HCT116 (cell line): Measurements from ENCODE around the gene RBCK1. TPM values are rescaled to one million over a fixed set of nuclear protein-coding genes. Genes with fewer than 3 reads are reported as not detected.

ENCODE experiments used
- ATAC-seq: fragments of 200-7000 bp; cut with Tn5 transposase; 2 replicates; pipeline ENCODE4 v1.9.1; 2020; ENCODE audit warnings: mild to moderate bottlenecking, moderate library complexity
- BruUV-seq: library from RNA; stranded (reverse); fragments of 400-500 nt; replicated peaks from 2 replicates; lab custom pipeline; 2021; lab: Mats Ljungman, UMichigan
- CTCF ChIA-PET: fragments of 300-600 bp; sonication (Branson Sonifier 250); formaldehyde crosslinking; loops from one replicate; lab custom pipeline; 2021; ENCODE audit warnings: antibody characterized with exemption; lab: Charles Lee
- POLR2A ChIA-PET: fragments of 300-600, 350-600 bp; sonication (Branson Sonifier 250); formaldehyde crosslinking; loops from one replicate; lab custom pipeline; 2021; ENCODE audit warnings: antibody characterized with exemption; lab: Charles Lee
- RAD21 ChIA-PET, 2 experiments: fragments of 300-600 bp; sonication (Branson Sonifier 250); formaldehyde crosslinking; loops; one replicate each; lab custom pipeline; 2023; ENCODE audit warnings: low total read pairs in 2 of 2; ENCODE audit not compliant: uncharacterized antibody in 2 of 2, unreplicated experiment in 2 of 2, low non-redundant PET in 1 of 2; lab: Charles Lee
- DNase-seq: peaks from one replicate; pipeline ENCODE4 v3.0.0-alpha.2; 2010; ENCODE audit warnings: low read depth, low spot score
- H2AFZ ChIP-seq: fragments of 200-600 bp; shearing (Covaris generic), sonication (generic); 2 replicates; pipeline ENCODE4 v1.6.1; 2017; ENCODE audit warnings: low read depth, mixed run types, mixed read lengths, antibody characterized with exemption, low read length; ENCODE audit not compliant: poor library complexity, severe bottlenecking
- H3K27ac ChIP-seq: 2 replicates; pipeline ENCODE4 v1.5.1; 2012; ENCODE audit warnings: low read depth, low read length
- H3K27me3 ChIP-seq: fragments of 200-600 bp; sonication (generic); 2 replicates; pipeline ENCODE4 v1.6.1; 2016; ENCODE audit warnings: mixed run types, low read length, mixed read lengths; ENCODE audit not compliant: insufficient read depth
- H3K36me3 ChIP-seq, 2 experiments: fragments of 200-500 bp in 1 of 2; fragments of 200-600 bp in 1 of 2; sonication (Bioruptor generic) in 1 of 2; sonication (generic) in 1 of 2; 2 replicates each; pipeline versions ENCODE4 v1.5.1 to v1.6.1; 2014 to 2016; ENCODE audit warnings: low read length in 2 of 2, inconsistent platforms in 1 of 2, mixed read lengths in 1 of 2, mixed run types in 1 of 2; ENCODE audit not compliant: insufficient read depth in 2 of 2, control insufficient read depth in 1 of 2
- H3K4me1 ChIP-seq, 2 experiments: fragments of 200-600 bp in 1 of 2; sonication (generic) in 1 of 2; 2 replicates each; pipeline versions ENCODE4 v1.5.1 to v1.6.1; 2012 to 2017; ENCODE audit warnings: low read length in 2 of 2, inconsistent platforms in 1 of 2, mild to moderate bottlenecking in 1 of 2, mixed read lengths in 1 of 2, mixed run types in 1 of 2, moderate library complexity in 1 of 2; ENCODE audit not compliant: insufficient read depth in 2 of 2, control insufficient read depth in 1 of 2
- H3K4me2 ChIP-seq: fragments of 200-600 bp; sonication (generic); 2 replicates; pipeline ENCODE4 v1.6.1; 2017; ENCODE audit warnings: mixed run types, low read length, mixed read lengths
- H3K4me3 ChIP-seq, 2 experiments: fragments of 200-600 bp in 1 of 2; sonication (generic) in 1 of 2; replicated peaks in 1 of 2; 2 replicates each; pipeline ENCODE4 v1.5.1; 2011 to 2016; ENCODE audit warnings: low read length in 2 of 2, control low read depth in 1 of 2, low read depth in 1 of 2, mild to moderate bottlenecking in 1 of 2, mixed read lengths in 1 of 2, mixed run types in 1 of 2
- H3K79me2 ChIP-seq: fragments of 200-600 bp; sonication (generic); 2 replicates; pipeline ENCODE4 v1.6.1; 2017; ENCODE audit warnings: mild to moderate bottlenecking, mixed run types, low read length, moderate library complexity, mixed read lengths; ENCODE audit not compliant: insufficient read depth
- H3K9ac ChIP-seq: fragments of 200-600 bp; sonication (generic); 2 replicates; pipeline ENCODE4 v1.6.1; 2016; ENCODE audit warnings: low read length, mixed read lengths
- H3K9me2 ChIP-seq: fragments of 200-600 bp; sonication (generic), shearing (Covaris generic); 2 replicates; pipeline ENCODE4 v1.6.1; 2017; ENCODE audit warnings: mixed run types, mild to moderate bottlenecking, moderate library complexity; ENCODE audit not compliant: insufficient read depth
- H3K9me3 ChIP-seq, 2 experiments: fragments of 200-500 bp in 1 of 2; fragments of 200-600 bp in 1 of 2; sonication (Bioruptor generic) in 1 of 2; sonication (generic) in 1 of 2; 2 replicates each; pipeline ENCODE4 v1.6.1; 2014 to 2017; ENCODE audit warnings: low read length in 2 of 2, mixed read lengths in 2 of 2, inconsistent platforms in 1 of 2, low read depth in 1 of 2, mild to moderate bottlenecking in 1 of 2, mixed run types in 1 of 2, moderate library complexity in 1 of 2; ENCODE audit not compliant: control insufficient read depth in 1 of 2, insufficient read depth in 1 of 2
- H4K20me1 ChIP-seq: fragments of 200-600 bp; sonication (generic), shearing (Covaris generic); 2 replicates; pipeline ENCODE4 v1.6.1; 2017; ENCODE audit warnings: mixed run types, mild to moderate bottlenecking, moderate library complexity; ENCODE audit not compliant: insufficient read depth
- ATF3 ChIP-seq: IDR thresholded peaks from 2 replicates; pipeline ENCODE4 v1.6.1; 2012
- CBX3 ChIP-seq: IDR thresholded peaks from 2 replicates; pipeline ENCODE4 v1.6.1; 2012; ENCODE audit warnings: low read depth
- EGR1 ChIP-seq: IDR thresholded peaks from 2 replicates; pipeline ENCODE4 v1.6.1; 2012; ENCODE audit warnings: low read depth
- ELF1 ChIP-seq: IDR thresholded peaks from 2 replicates; pipeline ENCODE4 v1.6.1; 2012; ENCODE audit warnings: low read depth, borderline replicate concordance
- EZH2phosphoT487 ChIP-seq: fragments of 200-600 bp; IDR thresholded peaks from 2 replicates; pipeline ENCODE4 v1.6.1; 2018; ENCODE audit warnings: antibody characterized with exemption, borderline replicate concordance
- FOSL1 ChIP-seq: IDR thresholded peaks from 2 replicates; pipeline ENCODE4 v1.6.1; 2012; ENCODE audit warnings: low read depth
- JUND ChIP-seq: IDR thresholded peaks from 2 replicates; pipeline ENCODE4 v1.6.1; 2012
- POLR2AphosphoS5 ChIP-seq: IDR thresholded peaks from 2 replicates; pipeline ENCODE4 v1.6.1; 2011; ENCODE audit warnings: mild to moderate bottlenecking, low read depth, low read length, moderate library complexity
- SP1 ChIP-seq: IDR thresholded peaks from 2 replicates; pipeline ENCODE4 v1.6.1; 2012; ENCODE audit warnings: low read depth
- SRF ChIP-seq: IDR thresholded peaks from 2 replicates; pipeline ENCODE4 v1.6.1; 2012; ENCODE audit warnings: low read depth
- YY1 ChIP-seq: IDR thresholded peaks from 2 replicates; pipeline ENCODE4 v1.6.1; 2011; ENCODE audit warnings: low read length, low read depth, moderate library complexity, mild to moderate bottlenecking; ENCODE audit not compliant: insufficient replicate concordance; ENCODE audit errors: extremely low read depth
- ZFX ChIP-seq: fragments of 450-650 bp; IDR thresholded peaks from 2 replicates; pipeline ENCODE4 v1.6.1; 2017
- ZNF274 ChIP-seq: fragments of 200-500 bp; sonication (Bioruptor generic); IDR thresholded peaks from 2 replicates; pipeline ENCODE4 v1.6.1; 2014; ENCODE audit warnings: mild to moderate bottlenecking, low read depth, low read length, inconsistent platforms
- intact Hi-C: fragments of 100-400 bp; cut with micrococcal nuclease; formaldehyde crosslinking; loops from 2 replicates; pipeline ENCODE4 v1.10.0; 2022
- total RNA-seq: library from RNA; stranded (reverse); gene quantifications from one replicate; pipeline ENCODE4 v1.2.1, GENCODE V29; 2021; ENCODE audit not compliant: unreplicated experiment
- TF ChIP-seq, protein P1 (sequence below): IDR thresholded peaks from 2 replicates; pipeline ENCODE4 v1.6.1; 2011; ENCODE audit warnings: mild to moderate bottlenecking, low read length, moderate library complexity; ENCODE audit not compliant: insufficient replicate concordance; ENCODE audit errors: extremely low read depth
- TF ChIP-seq, protein P2 (sequence below): IDR thresholded peaks from 2 replicates; pipeline ENCODE4 v1.6.1; 2012; ENCODE audit warnings: low read depth

The RBCK1 gene
- total RNA-seq, 1 experiment from 2014 or later, result 180 TPM

DNA sequence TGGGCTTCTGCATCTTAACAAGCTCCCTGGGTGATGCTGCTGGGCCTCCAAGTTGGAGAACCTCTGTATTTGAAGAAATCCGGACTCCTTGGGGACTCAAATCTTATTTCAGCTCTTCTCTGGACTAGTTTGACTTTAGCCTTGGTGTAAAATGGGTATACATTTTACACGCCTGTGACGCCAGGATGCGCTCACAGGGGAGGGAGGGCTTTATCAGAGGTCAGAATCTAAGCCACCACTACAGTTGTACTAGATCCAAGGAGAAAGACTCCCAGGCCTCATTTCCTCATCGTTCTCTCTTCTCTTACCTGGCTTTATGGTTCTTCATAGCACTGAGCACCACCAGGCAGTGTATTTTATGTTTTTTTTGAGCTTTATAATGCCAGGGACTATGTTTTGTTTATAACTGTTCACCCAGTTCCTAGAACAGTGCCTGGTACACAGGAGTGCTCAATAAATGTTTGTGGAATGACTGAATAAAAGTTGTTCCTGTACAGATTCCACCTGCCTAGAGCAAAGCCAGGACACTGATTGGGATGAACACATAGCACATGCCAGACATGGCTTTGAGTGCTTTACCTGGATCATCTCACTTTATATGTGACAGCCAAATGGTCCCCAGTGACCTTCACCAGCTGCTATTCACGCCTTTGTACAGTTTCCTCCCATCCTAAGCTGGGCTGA lies 5.1 kb upstream of the RBCK1 start:
- H3K9me3 ChIP-seq, result peaks cover 0 to 6% of the 10 kb centered on the region in 2 experiments; a peak in 1 of 4 replicates
- no peaks in the 10 kb centered on the region for H3K79me2 ChIP-seq
- ChIA-PET RAD21 (interaction anchor here in 1 of 2 experiments (0.6 kb wide), 1 partner anchor 76 kb away, joined by 4 read pairs; no protein-coding TSS in a partner anchor), CTCF (no interaction called here), POLR2A (interaction anchor here (0.6 to 19.5 kb wide), 2 partner anchors 29 to 102 kb away, joined by 5 to 639 read pairs; partner anchors contain the start of gene TRIB3)
- no peak for DNase-seq
- no peak overlapping the region for H3K4me3 ChIP-seq
- no peak for ATAC-seq
- no peak overlapping the region for H3K9ac ChIP-seq
- no TSS peak for BruUV-seq
- TF ChIP-seq POLR2AphosphoS5 (no peak), SP1 (no peak), SRF (no peak), YY1 (no peak), EZH2phosphoT487 (no peak), ZNF274 (no peak), EGR1 (no peak), ELF1 (no peak), ZFX (no peak), ATF3 (no peak), CBX3 (no peak), FOSL1 (no peak), JUND (no peak)
- TF ChIP-seq, protein P1, sequence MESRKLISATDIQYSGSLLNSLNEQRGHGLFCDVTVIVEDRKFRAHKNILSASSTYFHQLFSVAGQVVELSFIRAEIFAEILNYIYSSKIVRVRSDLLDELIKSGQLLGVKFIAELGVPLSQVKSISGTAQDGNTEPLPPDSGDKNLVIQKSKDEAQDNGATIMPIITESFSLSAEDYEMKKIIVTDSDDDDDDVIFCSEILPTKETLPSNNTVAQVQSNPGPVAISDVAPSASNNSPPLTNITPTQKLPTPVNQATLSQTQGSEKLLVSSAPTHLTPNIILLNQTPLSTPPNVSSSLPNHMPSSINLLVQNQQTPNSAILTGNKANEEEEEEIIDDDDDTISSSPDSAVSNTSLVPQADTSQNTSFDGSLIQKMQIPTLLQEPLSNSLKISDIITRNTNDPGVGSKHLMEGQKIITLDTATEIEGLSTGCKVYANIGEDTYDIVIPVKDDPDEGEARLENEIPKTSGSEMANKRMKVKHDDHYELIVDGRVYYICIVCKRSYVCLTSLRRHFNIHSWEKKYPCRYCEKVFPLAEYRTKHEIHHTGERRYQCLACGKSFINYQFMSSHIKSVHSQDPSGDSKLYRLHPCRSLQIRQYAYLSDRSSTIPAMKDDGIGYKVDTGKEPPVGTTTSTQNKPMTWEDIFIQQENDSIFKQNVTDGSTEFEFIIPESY, result no peak
- TF ChIP-seq, protein P2, sequence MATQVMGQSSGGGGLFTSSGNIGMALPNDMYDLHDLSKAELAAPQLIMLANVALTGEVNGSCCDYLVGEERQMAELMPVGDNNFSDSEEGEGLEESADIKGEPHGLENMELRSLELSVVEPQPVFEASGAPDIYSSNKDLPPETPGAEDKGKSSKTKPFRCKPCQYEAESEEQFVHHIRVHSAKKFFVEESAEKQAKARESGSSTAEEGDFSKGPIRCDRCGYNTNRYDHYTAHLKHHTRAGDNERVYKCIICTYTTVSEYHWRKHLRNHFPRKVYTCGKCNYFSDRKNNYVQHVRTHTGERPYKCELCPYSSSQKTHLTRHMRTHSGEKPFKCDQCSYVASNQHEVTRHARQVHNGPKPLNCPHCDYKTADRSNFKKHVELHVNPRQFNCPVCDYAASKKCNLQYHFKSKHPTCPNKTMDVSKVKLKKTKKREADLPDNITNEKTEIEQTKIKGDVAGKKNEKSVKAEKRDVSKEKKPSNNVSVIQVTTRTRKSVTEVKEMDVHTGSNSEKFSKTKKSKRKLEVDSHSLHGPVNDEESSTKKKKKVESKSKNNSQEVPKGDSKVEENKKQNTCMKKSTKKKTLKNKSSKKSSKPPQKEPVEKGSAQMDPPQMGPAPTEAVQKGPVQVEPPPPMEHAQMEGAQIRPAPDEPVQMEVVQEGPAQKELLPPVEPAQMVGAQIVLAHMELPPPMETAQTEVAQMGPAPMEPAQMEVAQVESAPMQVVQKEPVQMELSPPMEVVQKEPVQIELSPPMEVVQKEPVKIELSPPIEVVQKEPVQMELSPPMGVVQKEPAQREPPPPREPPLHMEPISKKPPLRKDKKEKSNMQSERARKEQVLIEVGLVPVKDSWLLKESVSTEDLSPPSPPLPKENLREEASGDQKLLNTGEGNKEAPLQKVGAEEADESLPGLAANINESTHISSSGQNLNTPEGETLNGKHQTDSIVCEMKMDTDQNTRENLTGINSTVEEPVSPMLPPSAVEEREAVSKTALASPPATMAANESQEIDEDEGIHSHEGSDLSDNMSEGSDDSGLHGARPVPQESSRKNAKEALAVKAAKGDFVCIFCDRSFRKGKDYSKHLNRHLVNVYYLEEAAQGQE, result no peak
- H4K20me1 ChIP-seq, result no peaks in the 10 kb centered on the region
- H3K27ac ChIP-seq, result no peak overlapping the region
- intact Hi-C loops, result loop anchor here (2.0 to 5.0 kb wide), 2 partner anchors 22 to 41 kb away; partner anchors contain the start of gene TRIB3
- peaks cover 22 to 42% of the 10 kb centered on the region in 2 experiments for H3K4me1 ChIP-seq
- no peaks in the 10 kb centered on the region for H3K9me2 ChIP-seq
- H2AFZ ChIP-seq, result no peak overlapping the region
- H3K36me3 ChIP-seq, result no peaks in the 10 kb centered on the region
- H3K27me3 ChIP-seq, result no peaks in the 10 kb centered on the region
- no peak overlapping the region for H3K4me2 ChIP-seq
